Mesenteric fat pad (tissue), 1 donor: ENCODE data around the gene SNX5. TPM values are rescaled to one million over a fixed set of nuclear protein-coding genes. Genes with fewer than 3 reads are reported as not detected.

Experiments used
- total RNA-seq: library from RNA; stranded (reverse); fragmentation: NEBNext Ultra II Directional; extraction: Animal tissue kit (Norgen Biotek cat#: 25700); gene quantifications from one replicate; pipeline ENCODE4 v1.2.1, GENCODE V29; 2021
- donor health status: DM: yes; HTN: yes; CAD: no.

The SNX5 gene
- total RNA-seq, 1 donor from 2014 or later, result 97.6 TPM

Other genes with a start within 250 kb of the SNX5 start
- 10.6 TPM for gene MGME1, start 224 bp upstream of the SNX5 start, total RNA-seq
- not detected for gene OVOL2, start 89.1 kb upstream of the SNX5 start, total RNA-seq
- 9.4 TPM for gene KAT14, start 169.1 kb upstream of the SNX5 start, total RNA-seq
- 15.0 TPM for gene PET117, start 169.1 kb upstream of the SNX5 start, total RNA-seq